Activated naive CD8-positive, alpha-beta T cell treated with anti-CD3 and anti-CD28 coated beads for 36 hours (primary cell): ENCODE data around the gene FPR3. TPM values are rescaled to one million over a fixed set of nuclear protein-coding genes. Genes with fewer than 3 reads are reported as not detected.

Source experiments
- total RNA-seq, 2 experiments: library from RNA; stranded (reverse); gene quantifications; one replicate each; pipeline ENCODE4 v1.2.3, GENCODE V29; 2021

The FPR3 gene
- total RNA-seq, 2 experiments from 2014 or later: not detected

Other genes with a start within 250 kb of the FPR3 start
- gene ZNF175, start 223.9 kb upstream of the FPR3 start, total RNA-seq: 10 to 100 TPM in 1 of 2 experiments, 1 to 10 TPM in 1; 8.9 to 10.1 TPM
- not detected for gene SIGLEC5, start 164.8 kb upstream of the FPR3 start, total RNA-seq
- under 1 TPM; 0.14 to 0.36 TPM for gene SIGLEC14, start 148.3 kb upstream of the FPR3 start, total RNA-seq
- gene SPACA6, start 101.8 kb upstream of the FPR3 start, total RNA-seq: 1 to 10 TPM; 2.0 to 2.1 TPM
- not detected for gene HAS1, start 71.2 kb upstream of the FPR3 start, total RNA-seq
- gene FPR1, start 43.3 kb upstream of the FPR3 start, total RNA-seq: not detected
- gene FPR2, start 34.0 kb upstream of the FPR3 start, total RNA-seq: not detected
- 1 to 10 TPM; 4.5 to 4.8 TPM for gene ZNF577, start 92.8 kb downstream of the FPR3 start, total RNA-seq
- gene ZNF649, start 109.9 kb downstream of the FPR3 start, total RNA-seq: 10 to 100 TPM; 12.1 to 12.2 TPM
- 1 to 10 TPM; 4.3 to 4.5 TPM for gene ZNF613, start 132.3 kb downstream of the FPR3 start, total RNA-seq
- gene ZNF350, start 191.7 kb downstream of the FPR3 start, total RNA-seq: 10 to 100 TPM; 11.3 to 11.4 TPM
- gene ZNF615, start 213.1 kb downstream of the FPR3 start, total RNA-seq: 1 to 10 TPM; 8.4 to 8.5 TPM
- 10 to 100 TPM; 15.4 to 17.4 TPM for gene ZNF614, start 233.2 kb downstream of the FPR3 start, total RNA-seq